Endothelial cell of umbilical vein (primary cell): ENCODE measurements around the gene APRT. TPM values are rescaled to one million over a fixed set of nuclear protein-coding genes. Genes with fewer than 3 reads are reported as not detected.

Experiments
- BruUV-seq: library from RNA; stranded (reverse); fragments of 400-500 nt; replicated peaks from 2 replicates; lab custom pipeline; 2021; lab: Mats Ljungman, UMichigan
- CTCF ChIA-PET: fragments of 300-600, 350-600 bp; sonication (Branson Sonifier 250); formaldehyde crosslinking; loops from one replicate; lab custom pipeline; 2021; ENCODE audit warnings: antibody characterized with exemption, inconsistent platforms; lab: Charles Lee
- POLR2A ChIA-PET: fragments of 300-600, 350-600 bp; sonication (Branson Sonifier 250); formaldehyde crosslinking; loops from one replicate; lab custom pipeline; 2021; ENCODE audit warnings: antibody characterized with exemption, inconsistent platforms; lab: Charles Lee
- DNase-seq: peaks from one replicate; pipeline ENCODE4 v3.0.0-alpha.2; 2011; ENCODE audit warnings: low read depth, low spot score
- FAIRE-seq: peaks from 2 replicates; lab custom pipeline; 2011; peaks lifted over from hg19 to GRCh38; lab: Jason Lieb, UNC
- H2AFZ ChIP-seq: 2 replicates; pipeline ENCODE4 v1.6.0; 2012; ENCODE audit warnings: low read depth, low read length, control low read depth, inconsistent platforms
- H3K27ac ChIP-seq: 2 replicates; pipeline ENCODE4 v1.5.1; 2011; ENCODE audit warnings: low read depth, mild to moderate bottlenecking, control low read depth, low read length, moderate library complexity; ENCODE audit not compliant: insufficient read depth
- H3K27me3 ChIP-seq, 2 experiments: 2 replicates each; pipeline versions ENCODE4 v1.6.0 to v1.6.1; 2011; ENCODE audit warnings: low read length in 2 of 2, mixed read lengths in 1 of 2; ENCODE audit not compliant: control insufficient read depth in 2 of 2, insufficient read depth in 2 of 2
- H3K36me3 ChIP-seq, 2 experiments: 2 replicates in 1 of 2; 3 replicates in 1 of 2; pipeline ENCODE4 v1.5.1; 2011; ENCODE audit warnings: low read length in 2 of 2, mild to moderate bottlenecking in 1 of 2, moderate library complexity in 1 of 2; ENCODE audit not compliant: control insufficient read depth in 2 of 2, insufficient read depth in 2 of 2; ENCODE audit errors: extremely low read depth in 1 of 2
- H3K4me1 ChIP-seq: 3 replicates; pipeline ENCODE4 v1.5.1; 2011; ENCODE audit warnings: mild to moderate bottlenecking, low read length; ENCODE audit not compliant: control insufficient read depth, insufficient read depth; ENCODE audit errors: extremely low read depth
- H3K4me2 ChIP-seq: 2 replicates; pipeline ENCODE4 v1.6.1; 2011; ENCODE audit warnings: low read length, control low read depth, mixed read lengths; ENCODE audit not compliant: insufficient read depth
- H3K4me3 ChIP-seq, 3 experiments: fragments of 200-600 bp in 1 of 3; sonication (generic), shearing (Covaris generic) in 1 of 3; replicated peaks in 1 of 3; 2 replicates each; pipeline ENCODE4 v1.5.1; 2011 to 2016; ENCODE audit warnings: control low read depth in 3 of 3, low read length in 3 of 3, mild to moderate bottlenecking in 2 of 3, inconsistent platforms in 1 of 3, low read depth in 1 of 3, moderate library complexity in 1 of 3; ENCODE audit not compliant: insufficient read depth in 1 of 3
- H3K79me2 ChIP-seq: 2 replicates; pipeline ENCODE4 v1.6.0; 2012; ENCODE audit warnings: low read length, inconsistent platforms; ENCODE audit not compliant: control insufficient read depth, insufficient read depth
- H3K9ac ChIP-seq: replicated peaks from 2 replicates; pipeline ENCODE3; 2011; ENCODE audit warnings: low read length, control low read depth; ENCODE audit not compliant: insufficient read depth; ENCODE audit errors: extremely low read depth
- H3K9me1 ChIP-seq: replicated peaks from 3 replicates; pipeline ENCODE4 v1.6.0; 2011; ENCODE audit warnings: mild to moderate bottlenecking, low read length; ENCODE audit not compliant: control insufficient read depth, insufficient read depth; ENCODE audit errors: extremely low read depth
- H3K9me3 ChIP-seq: replicated peaks from 2 replicates; pipeline ENCODE4 v1.5.1; 2012; ENCODE audit warnings: low read length, inconsistent platforms; ENCODE audit not compliant: control insufficient read depth, insufficient read depth
- H4K20me1 ChIP-seq: replicated peaks from 2 replicates; pipeline ENCODE3; 2011; ENCODE audit warnings: mild to moderate bottlenecking, low read length; ENCODE audit not compliant: control insufficient read depth, insufficient read depth; ENCODE audit errors: extremely low read depth
- EZH2 ChIP-seq: IDR thresholded peaks from 2 replicates; pipeline ENCODE4 v1.6.1; 2012; ENCODE audit warnings: borderline replicate concordance, low read depth, mild to moderate bottlenecking, moderate library complexity, low read length, inconsistent platforms; ENCODE audit not compliant: severe bottlenecking
- FOS ChIP-seq: IDR thresholded peaks from 2 replicates; pipeline ENCODE4 v1.6.1; 2011; ENCODE audit warnings: mild to moderate bottlenecking, low read length, moderate library complexity, borderline replicate concordance; ENCODE audit not compliant: insufficient read depth
- GATA2 ChIP-seq: IDR thresholded peaks from 2 replicates; pipeline ENCODE4 v1.7.0; 2011; ENCODE audit warnings: low read depth, mild to moderate bottlenecking, moderate library complexity, mixed read lengths, low read length; ENCODE audit not compliant: insufficient read length, insufficient read depth
- JUN ChIP-seq: IDR thresholded peaks from 2 replicates; pipeline ENCODE4 v1.6.1; 2011; ENCODE audit warnings: borderline replicate concordance, low read depth; ENCODE audit not compliant: insufficient read length, insufficient read depth
- MYC ChIP-seq: IDR thresholded peaks from one replicate; pipeline ENCODE4 v1.6.1; 2011; ENCODE audit warnings: mild to moderate bottlenecking, low read depth, low read length
- POLR2A ChIP-seq: IDR thresholded peaks from 2 replicates; pipeline ENCODE4 v1.6.1; 2012; ENCODE audit warnings: low read depth, mild to moderate bottlenecking, control low read depth, low read length
- POLR2AphosphoS5 ChIP-seq: IDR thresholded peaks from 2 replicates; pipeline ENCODE4 v1.6.1; 2012; ENCODE audit warnings: low read depth, mild to moderate bottlenecking, control low read depth, low read length, moderate library complexity; ENCODE audit not compliant: insufficient read depth
- dilution Hi-C: fragments of 300-500 bp; cut with MboI; formaldehyde crosslinking; loops from one replicate; pipeline ENCODE4 v1.15.0; 2019; ENCODE audit warnings: low sequenced_read_pairs; ENCODE audit not compliant: extremely low pct_ligation_motif_present
- intact Hi-C: fragments of 100-400 bp; cut with micrococcal nuclease; formaldehyde crosslinking; loops from one replicate; pipeline ENCODE4 v1.10.0; 2022
- polyA plus RNA-seq, 4 experiments: library from polyadenylated mRNA; depleted of rRNA in 3 of 4; stranded (reverse) in 3 of 4; unstranded in 1 of 4; fragments of >200 nt; gene quantifications; 2 replicates each; pipeline versions ENCODE4 v1.2.1 to v1.2.3, GENCODE V29; 2011 to 2012; ENCODE audit warnings: missing spikeins in 1 of 4
- total RNA-seq: library from RNA; stranded (reverse); gene quantifications from 2 replicates; pipeline ENCODE4 v1.2.3, GENCODE V29; 2021
- TF ChIP-seq, protein P1 (sequence below): IDR thresholded peaks from 2 replicates; pipeline ENCODE4 v1.6.1; 2011; ENCODE audit not compliant: insufficient read depth, insufficient read length
- TF ChIP-seq, protein P2 (sequence below), 2 donors: IDR thresholded peaks; 1 replicate in 1 of 2; 2 replicates in 1 of 2; pipeline ENCODE4 v1.5.1; 2011; ENCODE audit warnings: low read length in 2 of 2, mild to moderate bottlenecking in 2 of 2, moderate library complexity in 2 of 2, control low read depth in 1 of 2, inconsistent platforms in 1 of 2, low read depth in 1 of 2; ENCODE audit not compliant: insufficient read depth in 1 of 2; ENCODE audit errors: extremely low read depth in 1 of 2

APRT gene
- total and polyA plus RNA-seq, 2 donors (not counting 3 experiments of a cell fraction or from before 2014, with no cell fraction given): 143 to 152 TPM

- Histone ChIP-seq H3K27ac (no peak overlapping the region), H4K20me1 (no peaks in the 10 kb centered on the region), H3K27me3 (no peaks in the 10 kb centered on the region), H2AFZ (no peak overlapping the region), H3K4me3 (no peak overlapping the region), H3K36me3 (peaks cover 0 to 3% of the 10 kb centered on the region in 2 experiments), H3K9ac (no peak overlapping the region), H3K9me1 (no peaks in the 10 kb centered on the region), H3K4me1 (peaks cover 33% of the 10 kb centered on the region), H3K9me3 (no peaks in the 10 kb centered on the region), H3K79me2 (peaks cover 98% of the 10 kb centered on the region), H3K4me2 (no peak overlapping the region)
- ChIA-PET CTCF (interaction anchor here (1.1 to 8.2 kb wide), 2 partner anchors 33 to 41 kb away, joined by 8 to 165 read pairs; no protein-coding TSS in a partner anchor), POLR2A (no interaction called here)
- no TSS peak for BruUV-seq
- FAIRE-seq (no peak), DNase-seq (no peak)
- intact Hi-C loops: no loop called here
- dilution Hi-C loops: no loop called here
- TF ChIP-seq POLR2A (no peak), EZH2 (no peak), MYC (no peak), JUN (no peak), POLR2AphosphoS5 (no peak), FOS (no peak), GATA2 (no peak)
- TF ChIP-seq, protein P1, sequence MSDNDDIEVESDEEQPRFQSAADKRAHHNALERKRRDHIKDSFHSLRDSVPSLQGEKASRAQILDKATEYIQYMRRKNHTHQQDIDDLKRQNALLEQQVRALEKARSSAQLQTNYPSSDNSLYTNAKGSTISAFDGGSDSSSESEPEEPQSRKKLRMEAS: no peak
- TF ChIP-seq, protein P2, sequence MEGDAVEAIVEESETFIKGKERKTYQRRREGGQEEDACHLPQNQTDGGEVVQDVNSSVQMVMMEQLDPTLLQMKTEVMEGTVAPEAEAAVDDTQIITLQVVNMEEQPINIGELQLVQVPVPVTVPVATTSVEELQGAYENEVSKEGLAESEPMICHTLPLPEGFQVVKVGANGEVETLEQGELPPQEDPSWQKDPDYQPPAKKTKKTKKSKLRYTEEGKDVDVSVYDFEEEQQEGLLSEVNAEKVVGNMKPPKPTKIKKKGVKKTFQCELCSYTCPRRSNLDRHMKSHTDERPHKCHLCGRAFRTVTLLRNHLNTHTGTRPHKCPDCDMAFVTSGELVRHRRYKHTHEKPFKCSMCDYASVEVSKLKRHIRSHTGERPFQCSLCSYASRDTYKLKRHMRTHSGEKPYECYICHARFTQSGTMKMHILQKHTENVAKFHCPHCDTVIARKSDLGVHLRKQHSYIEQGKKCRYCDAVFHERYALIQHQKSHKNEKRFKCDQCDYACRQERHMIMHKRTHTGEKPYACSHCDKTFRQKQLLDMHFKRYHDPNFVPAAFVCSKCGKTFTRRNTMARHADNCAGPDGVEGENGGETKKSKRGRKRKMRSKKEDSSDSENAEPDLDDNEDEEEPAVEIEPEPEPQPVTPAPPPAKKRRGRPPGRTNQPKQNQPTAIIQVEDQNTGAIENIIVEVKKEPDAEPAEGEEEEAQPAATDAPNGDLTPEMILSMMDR (IDR thresholded peaks at IDR 0.05; ENCODE audit: extremely low read depth in 1 of 2, insufficient read depth in 1 of 2, low read depth in 1 of 2, low read length in 2 of 2): no peak
Observed at GRCh38 chr16:88778541-88779065, 33.1 kb downstream of the APRT start.
